Measurements from ENCODE around the gene MYMK. TPM values are rescaled to one million over a fixed set of nuclear protein-coding genes. Genes with fewer than 3 reads are reported as not detected.

The MYMK gene
- polyA plus RNA-seq, 3 donors: not detected

DNA sequence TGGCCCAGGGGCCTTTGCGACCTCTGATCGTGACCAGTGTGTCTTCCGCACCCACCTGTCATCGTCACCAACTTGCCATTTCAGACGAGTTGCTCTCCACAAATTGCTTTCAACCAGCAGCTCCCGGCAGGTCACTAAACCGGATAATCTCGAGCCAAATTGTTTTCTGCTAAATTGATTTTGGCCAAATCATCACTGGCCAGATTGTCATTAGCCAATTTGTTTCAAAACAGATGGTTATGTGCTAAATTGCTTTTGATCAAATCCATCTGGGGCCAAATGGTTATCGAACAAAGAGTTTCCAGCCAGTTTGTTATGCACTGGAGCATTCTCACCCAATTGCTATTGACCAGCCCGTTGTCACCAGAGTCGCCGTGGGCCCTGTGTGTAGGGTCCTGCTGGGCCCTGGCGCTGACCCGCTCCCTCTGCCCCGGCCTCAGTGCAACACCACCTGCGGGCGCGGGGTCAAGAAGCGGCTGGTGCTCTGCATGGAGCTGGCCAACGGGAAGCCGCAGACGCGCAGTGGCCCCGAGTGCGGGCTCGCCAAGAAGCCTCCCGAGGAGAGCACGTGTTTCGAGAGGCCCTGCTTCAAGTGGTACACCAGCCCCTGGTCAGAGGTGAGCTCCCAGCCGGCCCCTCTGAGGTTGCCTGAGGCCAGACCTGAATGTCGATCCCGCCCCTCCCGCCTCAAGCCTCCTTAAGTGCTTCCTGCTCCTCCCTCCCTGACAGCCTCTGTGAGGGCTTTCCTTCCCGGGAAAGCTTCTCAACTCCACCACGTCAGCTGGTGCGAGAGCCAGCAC lies 45.3 kb upstream of the MYMK start:
- Histone ChIP-seq H3K27ac (ENCODE audit: low read depth in 1 of 2, low read length in 2 of 2) (no peak overlapping the region), H3K4me1 (ENCODE audit: control insufficient read depth in 1 of 2, insufficient read depth in 2 of 2, low read length in 2 of 2) (no peaks in the 10 kb centered on the region), H3K9ac (ENCODE audit: insufficient read depth, low read length, poor library complexity, severe bottlenecking) (no peak overlapping the region), H3K9me3 (replicated peaks in 1 of 2; ENCODE audit: control insufficient read depth in 1 of 2, insufficient read depth in 1 of 2, low read length in 2 of 2) (no peaks in the 10 kb centered on the region), H2AFZ (ENCODE audit: insufficient read depth, low read depth, low read length, poor library complexity, severe bottlenecking) (no peak overlapping the region), H3K4me3 (replicated peaks in 1 of 3; ENCODE audit: low read depth in 2 of 3, low read length in 3 of 3) (no peak overlapping the region), H3K4me2 (replicated peaks; ENCODE audit: extremely low read depth, low read length, poor library complexity, severe bottlenecking) (no peak overlapping the region), H4K20me1 (ENCODE audit: insufficient read depth, low read length) (no peaks in the 10 kb centered on the region), H3K27me3 (ENCODE audit: control insufficient read depth in 2 of 2, insufficient read depth in 2 of 2, low read length in 2 of 2) (no peaks in the 10 kb centered on the region), H3K79me2 (ENCODE audit: insufficient read depth, low read length) (no peaks in the 10 kb centered on the region), H3K36me3 (replicated peaks in 1 of 2; ENCODE audit: control insufficient read depth in 1 of 2, insufficient read depth in 2 of 2, low read length in 2 of 2) (no peaks in the 10 kb centered on the region)
- DNase-seq: no peak
- 72% methylated on average over 33 of the region's 36 CpGs for WGBS (ENCODE audit: insufficient coverage)
- H3K36me3 Mint-ChIP-seq: no peaks in the 10 kb centered on the region
- no peaks in the 10 kb centered on the region for H3K4me1 Mint-ChIP-seq
- H3K27me3 Mint-ChIP-seq (ENCODE audit: low read depth in 3 of 3): peaks cover 0 to 10% (median 4%) of the 10 kb centered on the region in 3 donors
- H3K4me3 Mint-ChIP-seq: no peak overlapping the region
- intact Hi-C loops (cut with micrococcal nuclease): no loop called here
- TF ChIP-seq, protein P1, sequence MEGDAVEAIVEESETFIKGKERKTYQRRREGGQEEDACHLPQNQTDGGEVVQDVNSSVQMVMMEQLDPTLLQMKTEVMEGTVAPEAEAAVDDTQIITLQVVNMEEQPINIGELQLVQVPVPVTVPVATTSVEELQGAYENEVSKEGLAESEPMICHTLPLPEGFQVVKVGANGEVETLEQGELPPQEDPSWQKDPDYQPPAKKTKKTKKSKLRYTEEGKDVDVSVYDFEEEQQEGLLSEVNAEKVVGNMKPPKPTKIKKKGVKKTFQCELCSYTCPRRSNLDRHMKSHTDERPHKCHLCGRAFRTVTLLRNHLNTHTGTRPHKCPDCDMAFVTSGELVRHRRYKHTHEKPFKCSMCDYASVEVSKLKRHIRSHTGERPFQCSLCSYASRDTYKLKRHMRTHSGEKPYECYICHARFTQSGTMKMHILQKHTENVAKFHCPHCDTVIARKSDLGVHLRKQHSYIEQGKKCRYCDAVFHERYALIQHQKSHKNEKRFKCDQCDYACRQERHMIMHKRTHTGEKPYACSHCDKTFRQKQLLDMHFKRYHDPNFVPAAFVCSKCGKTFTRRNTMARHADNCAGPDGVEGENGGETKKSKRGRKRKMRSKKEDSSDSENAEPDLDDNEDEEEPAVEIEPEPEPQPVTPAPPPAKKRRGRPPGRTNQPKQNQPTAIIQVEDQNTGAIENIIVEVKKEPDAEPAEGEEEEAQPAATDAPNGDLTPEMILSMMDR (IDR thresholded peaks at IDR 0.05): no peak
- H3K27ac Mint-ChIP-seq: no peak overlapping the region
- no peaks in the 10 kb centered on the region for H3K9me3 Mint-ChIP-seq

DNA sequence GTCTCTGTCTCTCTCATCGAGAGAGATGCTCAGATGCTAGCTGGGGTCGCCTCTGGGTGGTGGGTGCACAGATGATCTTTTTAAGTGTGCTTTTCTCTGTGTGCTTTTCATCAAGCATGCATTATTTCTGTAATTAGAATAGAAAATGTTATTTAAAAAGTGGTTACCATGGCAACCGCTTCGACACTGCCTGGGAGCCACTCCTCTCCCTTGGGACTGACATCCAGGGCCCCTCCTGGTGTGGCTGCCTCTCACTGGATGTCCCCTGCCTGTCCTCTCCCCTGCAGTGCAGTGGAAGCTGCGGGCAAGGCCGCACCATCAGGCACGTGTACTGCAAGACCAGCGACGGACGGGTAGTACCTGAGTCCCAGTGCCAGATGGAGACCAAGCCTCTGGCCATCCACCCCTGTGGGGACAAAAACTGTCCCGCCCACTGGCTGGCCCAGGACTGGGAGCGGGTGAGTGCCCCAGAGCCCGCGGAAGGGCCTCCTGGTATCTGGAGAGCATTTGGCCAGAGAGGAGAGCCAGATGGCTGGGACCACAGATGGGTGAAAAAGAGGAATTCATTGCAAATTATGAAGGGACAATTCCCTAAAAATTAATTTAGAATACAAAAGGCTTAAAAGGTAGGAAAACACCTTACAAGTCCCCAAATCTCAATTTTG lies 44.5 kb upstream of the MYMK start:
- Histone ChIP-seq H3K4me2 (replicated peaks; ENCODE audit: extremely low read depth, low read length, poor library complexity, severe bottlenecking) (no peak overlapping the region), H3K4me3 (replicated peaks in 1 of 3; ENCODE audit: low read depth in 2 of 3, low read length in 3 of 3) (no peak overlapping the region), H2AFZ (ENCODE audit: insufficient read depth, low read depth, low read length, poor library complexity, severe bottlenecking) (no peak overlapping the region), H3K9ac (ENCODE audit: insufficient read depth, low read length, poor library complexity, severe bottlenecking) (no peak overlapping the region), H3K9me3 (replicated peaks in 1 of 2; ENCODE audit: control insufficient read depth in 1 of 2, insufficient read depth in 1 of 2, low read length in 2 of 2) (no peaks in the 10 kb centered on the region), H3K36me3 (replicated peaks in 1 of 2; ENCODE audit: control insufficient read depth in 1 of 2, insufficient read depth in 2 of 2, low read length in 2 of 2) (no peaks in the 10 kb centered on the region), H3K4me1 (ENCODE audit: control insufficient read depth in 1 of 2, insufficient read depth in 2 of 2, low read length in 2 of 2) (no peaks in the 10 kb centered on the region), H3K79me2 (ENCODE audit: insufficient read depth, low read length) (no peaks in the 10 kb centered on the region), H4K20me1 (ENCODE audit: insufficient read depth, low read length) (no peaks in the 10 kb centered on the region), H3K27me3 (ENCODE audit: control insufficient read depth in 2 of 2, insufficient read depth in 2 of 2, low read length in 2 of 2) (no peaks in the 10 kb centered on the region), H3K27ac (ENCODE audit: low read depth in 1 of 2, low read length in 2 of 2) (no peak overlapping the region)
- DNase-seq: no peak
- Mint-ChIP-seq H3K27ac (no peak overlapping the region), H3K36me3 (no peaks in the 10 kb centered on the region), H3K9me3 (no peaks in the 10 kb centered on the region), H3K4me3 (no peak overlapping the region), H3K4me1 (no peaks in the 10 kb centered on the region), H3K27me3 (ENCODE audit: low read depth in 3 of 3) (peaks cover under 1 to 11% (median 4%) of the 10 kb centered on the region in 3 donors)
- intact Hi-C loops (cut with micrococcal nuclease): no loop called here
- TF ChIP-seq, protein P1 (IDR thresholded peaks at IDR 0.05): no peak
- 92% methylated on average over 9 of the region's 14 CpGs for WGBS (ENCODE audit: insufficient coverage)

Measured in CD14-positive monocyte (primary cell).